D721Med (cell line): ENCODE results near the gene C4orf46.

ENCODE experiments used
- DNase-seq: peaks from one replicate; pipeline ENCODE4 v3.0.0; 2011; ENCODE audit warnings: low spot score; ENCODE audit not compliant: insufficient read length
- FAIRE-seq: peaks from 2 replicates; lab custom pipeline; 2011; peaks lifted over from hg19 to GRCh38; lab: Jason Lieb, UNC
- CTCF ChIP-seq: IDR thresholded peaks from 2 replicates; pipeline ENCODE4 v1.5.1; 2012; ENCODE audit warnings: mild to moderate bottlenecking, control low read depth; ENCODE audit not compliant: insufficient read depth; ENCODE audit errors: missing control alignments

Gene C4orf46

GRCh38 chr4:158681629-158682028, 9.9 kb upstream of the C4orf46 start:
- DNase-seq (no peak), FAIRE-seq (no peak)
- TF ChIP-seq CTCF = no peak

GRCh38 chr4:158678767-158679166, 7.1 kb upstream of the C4orf46 start:
- FAIRE-seq (no peak), DNase-seq (no peak)
- TF ChIP-seq CTCF = no peak

- no peak for FAIRE-seq
- TF ChIP-seq CTCF = no peak
- DNase-seq = no peak
These were observed 4.4 kb upstream of the C4orf46 start for GRCh38 chr4:158676076-158676475.

- DNase-seq (no peak), FAIRE-seq (no peak)
- no peak for TF ChIP-seq CTCF
These were observed 1.9 kb upstream of the C4orf46 start for GRCh38 chr4:158673633-158674032.

- DNase-seq = peak; percentile 71
- TF ChIP-seq CTCF = peak; percentile 70
- peak; percentile 67 for FAIRE-seq
These were observed 474 bp upstream of the C4orf46 start, which contains the start of gene ETFDH for GRCh38 chr4:158671915-158672806. Gene ETFDH, plus strand, starts transcription at chr4:158672296. Its CDS starts 161 bp downstream, at chr4:158672457.

GRCh38 chr4:158670975-158671664, 567 bp downstream of the C4orf46 start:
- FAIRE-seq (peak; percentile 63), DNase-seq (no peak)
- TF ChIP-seq CTCF = no peak

- no peak for DNase-seq
- TF ChIP-seq CTCF = no peak
- FAIRE-seq = no peak
These were observed 2.4 kb downstream of the C4orf46 start for GRCh38 chr4:158669310-158669709.
